Hematopoietic multipotent progenitor cell (in vitro differentiated cells): ENCODE measurements around the gene ATXN7. TPM values are rescaled to one million over a fixed set of nuclear protein-coding genes. Genes with fewer than 3 reads are reported as not detected.

Source experiments
- DNase-seq, 3 donors: peaks; one replicate each; pipeline ENCODE4 v3.0.0-alpha.2; 2011 to 2015; ENCODE audit warnings: low read depth in 2 of 3, low spot score in 2 of 3
- total RNA-seq: library from RNA; depleted of rRNA; stranded (reverse); fragments of >200 nt; gene quantifications from one replicate; pipeline ENCODE4 v1.2.3, GENCODE V29; 2012

ATXN7 gene
- total RNA-seq, 1 donor = 21.5 TPM

DNA sequence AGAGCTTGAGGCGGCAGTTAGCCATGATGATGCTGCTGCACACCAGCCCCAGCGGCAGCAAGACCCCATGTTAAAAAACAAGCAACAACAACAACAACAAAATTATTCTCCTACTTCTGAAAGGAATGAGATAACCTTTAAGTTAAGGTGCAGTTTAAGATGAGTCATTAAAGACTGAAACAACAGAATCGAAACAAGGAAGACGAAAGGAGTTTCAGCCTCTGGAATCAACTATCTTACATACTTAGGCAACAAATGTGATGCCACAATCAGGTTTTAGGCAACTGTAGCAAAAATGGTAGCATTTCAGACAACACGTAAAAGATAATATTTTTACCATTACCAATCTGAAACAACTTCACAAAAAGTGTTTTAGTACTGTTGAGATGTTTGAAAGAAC is 36.3 kb downstream of the ATXN7 start:
- DNase-seq = no peak

DNA sequence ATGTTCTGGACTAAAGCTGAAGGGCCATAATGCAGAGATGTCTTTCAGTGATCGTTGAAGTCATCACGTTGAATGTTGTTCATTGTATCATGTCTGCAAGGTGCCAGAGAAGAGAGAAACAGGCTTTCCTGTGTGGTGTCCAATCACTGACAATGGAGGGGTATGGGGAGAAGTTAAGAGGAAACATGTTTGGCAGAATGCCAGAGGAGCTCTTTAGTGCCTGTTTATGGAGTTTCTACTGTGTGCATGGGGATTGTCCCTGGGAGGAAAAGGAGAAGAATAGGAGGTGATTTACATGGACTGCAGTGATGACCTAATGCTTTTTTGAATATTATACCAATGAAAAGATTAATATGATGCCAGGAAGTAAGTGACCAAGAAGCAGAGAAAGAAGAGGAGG is 36.8 kb downstream of the ATXN7 start:
- DNase-seq = peak in 1 of 3 donors; percentile 27

DNA sequence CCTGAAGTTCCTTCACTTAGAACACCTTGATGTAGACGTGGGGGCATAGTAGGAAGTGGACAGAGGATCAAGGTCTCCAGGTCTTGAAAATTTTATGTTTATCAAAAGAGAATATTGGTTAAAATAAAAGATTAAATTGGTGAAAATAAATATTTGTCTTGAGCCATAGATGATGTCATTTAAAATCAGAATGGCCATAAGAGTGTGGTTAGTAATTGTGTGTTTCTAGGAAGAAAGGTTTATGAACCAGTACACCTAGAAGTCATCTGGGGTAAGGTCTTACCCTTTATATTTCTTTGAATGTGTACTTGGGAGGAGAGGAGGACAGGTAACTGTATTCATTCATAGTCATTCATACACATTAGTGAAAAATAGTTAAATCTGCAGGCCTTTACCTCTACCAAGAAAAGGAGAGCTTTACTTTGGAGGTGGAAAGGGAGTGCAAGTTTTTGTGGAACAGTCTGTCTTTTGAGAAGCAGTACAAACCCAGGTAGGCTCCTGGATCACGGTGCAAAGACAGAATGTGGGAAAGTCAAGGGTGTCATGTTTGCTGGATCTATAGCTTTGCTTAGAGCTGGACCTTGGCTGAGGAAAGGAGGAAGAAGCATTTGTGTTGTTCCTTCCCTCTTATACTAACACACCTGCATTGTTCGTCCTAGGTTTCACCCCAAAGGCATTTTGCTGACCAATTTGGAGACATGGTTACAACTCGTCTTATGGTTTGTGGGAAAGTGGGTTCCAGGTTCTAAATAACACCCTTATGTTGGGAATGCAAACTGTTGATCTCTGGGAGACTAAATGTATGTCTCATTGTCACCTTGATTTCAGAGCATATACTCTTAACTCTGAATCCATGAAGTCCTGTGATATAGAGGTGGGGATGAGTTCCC is 42.3 kb downstream of the ATXN7 start:
- no peak for DNase-seq

DNA sequence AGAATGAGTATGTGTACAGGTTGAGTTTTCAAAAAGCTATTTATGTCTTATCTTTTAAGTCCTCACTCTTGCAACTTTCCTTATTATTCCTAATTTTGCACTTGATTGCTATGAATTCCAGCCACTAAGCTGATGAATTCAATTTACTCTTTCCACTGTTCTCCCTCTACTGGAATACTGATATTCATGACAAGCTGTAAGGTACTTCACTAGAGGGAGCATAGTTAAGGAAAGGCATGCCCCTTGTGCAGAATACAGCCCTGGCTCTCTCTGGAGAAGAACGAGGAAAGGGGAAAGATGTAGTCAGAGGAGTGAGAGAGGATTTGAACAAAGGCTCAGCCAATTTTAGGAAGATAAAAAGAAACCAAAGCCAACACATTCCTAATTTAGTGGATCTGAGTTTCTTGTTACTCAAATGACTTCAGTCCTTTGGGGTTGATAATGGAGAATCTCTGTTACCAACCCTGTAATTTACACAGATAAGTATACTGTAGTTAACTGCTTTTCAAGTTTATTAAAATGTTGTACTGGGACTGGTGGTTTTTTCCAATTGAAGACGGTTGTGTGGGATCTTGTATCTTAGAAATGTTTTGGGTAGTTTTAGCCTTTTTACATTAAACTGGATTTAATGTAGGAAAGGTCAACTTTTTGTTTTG is 44.5 kb downstream of the ATXN7 start:
- no peak for DNase-seq

DNA sequence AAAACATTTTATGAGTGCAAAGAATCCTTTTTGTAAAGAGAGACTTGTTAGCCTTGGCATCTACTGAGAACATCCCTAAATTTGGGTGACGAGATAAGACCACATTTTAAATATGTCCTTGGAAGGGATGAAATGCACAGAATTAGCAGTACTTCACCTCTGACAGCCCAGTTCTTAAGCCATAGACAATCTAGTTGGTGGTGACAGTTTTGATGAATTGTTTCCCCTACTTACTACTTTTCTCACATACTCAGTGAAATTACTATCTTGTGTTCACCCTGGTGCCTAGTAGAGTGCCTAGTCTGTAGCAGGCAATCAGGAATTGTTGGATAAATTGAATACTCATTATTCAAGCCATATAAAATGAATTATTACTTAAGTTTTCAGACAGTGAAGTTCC is 45.1 kb downstream of the ATXN7 start:
- DNase-seq = no peak

DNA sequence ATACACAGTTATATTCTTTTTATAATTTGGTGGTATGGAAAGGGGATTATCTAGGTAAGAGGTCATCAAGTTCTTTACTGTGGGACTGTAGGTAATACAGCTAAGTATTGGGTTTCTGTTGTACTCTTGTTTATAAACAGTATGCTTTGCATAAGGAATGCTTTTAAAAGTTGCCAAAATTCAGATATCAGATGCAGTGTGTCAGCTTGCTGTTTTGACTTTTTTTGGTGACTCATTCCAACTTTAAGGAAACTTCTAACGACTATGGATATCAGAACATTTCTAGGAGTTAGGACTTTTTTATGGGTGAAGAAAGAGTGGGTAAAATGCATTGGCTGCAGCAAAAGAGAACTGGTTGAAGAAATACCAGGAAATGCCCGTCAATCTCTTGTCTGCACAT is 45.8 kb downstream of the ATXN7 start:
- DNase-seq = no peak

DNA sequence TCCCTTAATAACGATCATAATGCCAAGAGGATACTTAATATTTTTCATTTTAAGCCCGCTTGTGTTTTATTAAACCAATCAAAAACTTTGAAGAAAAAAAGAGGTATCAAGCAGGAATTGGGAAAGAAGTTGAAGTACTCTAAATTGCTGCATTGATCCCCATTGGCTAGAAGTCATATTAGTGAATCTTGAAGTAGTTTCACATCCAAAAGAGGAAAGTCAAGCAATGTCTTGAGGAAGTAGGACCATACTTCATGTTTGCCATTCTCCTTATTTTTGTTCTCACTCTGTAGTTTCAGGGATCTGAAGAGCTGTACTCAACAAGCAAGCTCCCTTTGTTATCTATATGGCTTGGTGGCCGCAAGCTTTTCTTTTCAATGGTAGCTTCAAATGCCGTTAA is 46.3 kb downstream of the ATXN7 start:
- DNase-seq = no peak

DNA sequence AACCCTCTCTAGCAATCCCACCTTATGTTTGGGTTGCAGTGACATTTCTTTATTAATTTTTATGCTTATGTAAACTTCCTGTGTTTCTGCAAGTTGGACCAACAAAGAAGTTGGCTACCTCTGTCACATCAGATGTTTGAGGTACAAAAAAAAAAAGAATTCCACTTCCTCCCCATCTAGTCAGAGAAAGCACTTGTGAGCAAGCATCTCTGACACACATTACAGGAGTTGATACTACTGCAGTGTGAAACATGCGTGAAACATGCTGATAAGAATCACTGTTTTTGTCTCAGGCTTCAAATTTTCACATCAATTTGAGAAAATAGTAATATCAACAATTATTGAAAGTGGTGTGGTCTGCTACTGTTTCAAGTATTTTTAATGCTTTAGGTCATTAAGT is 47.2 kb downstream of the ATXN7 start:
- peak in 2 of 3 donors; percentile 21 to 30 for DNase-seq

DNA sequence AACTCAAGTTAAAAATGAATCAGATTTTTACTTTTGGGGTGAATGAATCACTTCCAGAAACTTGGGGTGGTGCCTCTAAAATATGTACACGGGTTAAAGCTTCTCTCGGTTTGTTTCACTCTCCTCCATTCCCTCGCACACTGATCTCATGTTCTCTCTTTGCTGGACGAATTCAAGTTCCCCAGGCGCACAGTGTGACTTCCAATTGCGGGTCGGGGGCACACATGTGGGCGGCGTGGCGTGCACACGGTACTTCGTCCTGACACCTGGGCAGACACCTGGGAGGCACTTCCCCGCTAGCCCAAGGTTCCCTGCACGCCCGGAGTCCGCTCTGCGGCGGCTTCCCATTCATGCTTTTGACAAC is 47.8 kb downstream of the ATXN7 start:
- DNase-seq = peak in 1 of 3 donors; percentile 30

DNA sequence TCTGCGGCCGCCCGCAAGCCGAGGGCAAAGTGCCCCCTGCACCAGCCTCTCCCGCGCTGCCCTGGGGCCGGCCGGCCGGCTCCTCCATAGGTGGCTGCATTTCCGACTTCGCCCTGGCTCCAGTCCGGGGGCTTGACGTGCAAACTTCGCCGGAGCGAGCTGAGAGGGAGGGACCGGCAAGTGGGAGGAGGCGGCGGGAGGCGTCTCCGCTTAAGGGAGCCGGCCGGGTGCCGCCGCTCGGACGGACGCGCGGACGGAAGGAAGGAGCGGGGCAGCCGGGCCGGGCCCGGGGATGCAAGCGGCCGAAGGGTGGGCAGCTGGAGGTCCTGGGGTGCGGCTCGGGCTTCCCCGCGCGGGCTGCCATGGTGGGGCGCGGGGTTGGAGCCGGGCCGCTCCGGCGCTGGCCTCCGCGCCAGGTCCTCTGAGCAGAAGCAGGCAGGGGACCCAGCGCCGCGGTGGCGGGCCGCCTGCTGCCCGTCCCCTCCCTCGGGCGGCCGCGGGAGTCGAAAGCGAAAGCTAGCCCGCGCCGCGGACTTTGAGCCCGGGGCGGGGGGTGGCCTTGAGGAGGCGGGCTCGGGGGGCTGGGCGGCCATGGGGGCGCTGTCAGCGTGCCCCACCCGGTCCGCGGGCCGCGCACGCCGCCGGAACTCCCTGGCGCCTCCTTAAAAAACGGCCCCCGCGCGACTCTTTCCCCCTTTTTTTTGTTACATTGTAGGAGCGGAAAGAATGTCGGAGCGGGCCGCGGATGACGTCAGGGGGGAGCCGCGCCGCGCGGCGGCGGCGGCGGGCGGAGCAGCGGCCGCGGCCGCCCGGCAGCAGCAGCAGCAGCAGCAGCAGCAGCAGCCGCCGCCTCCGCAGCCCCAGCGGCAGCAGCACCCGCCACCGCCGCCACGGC is 48.5 kb downstream of the ATXN7 start, which contains the start of gene SCAANT1:
SCAANT1 (minus strand) TSS at position 511 of the 895 bp plus-strand sequence.
- peak; percentile 73 to 92 (median 86) for DNase-seq

DNA sequence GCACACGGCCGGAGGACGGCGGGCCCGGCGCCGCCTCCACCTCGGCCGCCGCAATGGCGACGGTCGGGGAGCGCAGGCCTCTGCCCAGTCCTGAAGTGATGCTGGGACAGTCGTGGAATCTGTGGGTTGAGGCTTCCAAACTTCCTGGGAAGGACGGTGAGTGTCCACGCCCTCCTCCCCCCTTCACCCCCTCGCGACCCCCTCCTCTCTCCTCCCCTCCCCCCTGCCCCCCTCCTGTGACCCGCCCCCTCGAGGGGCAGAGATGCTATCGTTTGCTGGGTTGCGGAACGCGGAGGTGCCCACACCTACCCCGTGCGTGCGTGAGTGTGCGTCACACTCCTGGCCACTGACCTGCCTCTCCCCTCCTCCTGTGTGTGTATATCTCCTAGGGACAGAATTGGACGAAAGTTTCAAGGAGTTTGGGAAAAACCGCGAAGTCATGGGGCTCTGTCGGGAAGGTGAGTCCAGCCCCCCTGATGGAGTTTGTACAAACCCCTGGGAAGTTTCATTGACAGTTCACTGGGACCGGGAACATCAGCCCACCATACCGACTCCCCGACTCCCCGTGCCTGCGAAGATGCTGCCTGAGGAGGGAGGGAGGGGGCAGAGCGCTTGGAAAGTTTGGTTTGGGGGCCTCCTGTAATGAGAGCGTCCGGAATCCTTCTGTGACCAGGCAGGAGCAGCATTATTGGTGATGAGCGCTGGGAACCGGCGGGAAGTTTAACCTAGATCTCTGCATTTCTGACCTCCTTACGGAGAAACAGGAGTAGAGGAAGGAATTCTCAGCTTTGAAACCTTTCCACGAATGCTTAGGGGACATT is 49.3 kb downstream of the ATXN7 start:
- DNase-seq = peak in 2 of 3 donors; percentile 54 to 60

DNA sequence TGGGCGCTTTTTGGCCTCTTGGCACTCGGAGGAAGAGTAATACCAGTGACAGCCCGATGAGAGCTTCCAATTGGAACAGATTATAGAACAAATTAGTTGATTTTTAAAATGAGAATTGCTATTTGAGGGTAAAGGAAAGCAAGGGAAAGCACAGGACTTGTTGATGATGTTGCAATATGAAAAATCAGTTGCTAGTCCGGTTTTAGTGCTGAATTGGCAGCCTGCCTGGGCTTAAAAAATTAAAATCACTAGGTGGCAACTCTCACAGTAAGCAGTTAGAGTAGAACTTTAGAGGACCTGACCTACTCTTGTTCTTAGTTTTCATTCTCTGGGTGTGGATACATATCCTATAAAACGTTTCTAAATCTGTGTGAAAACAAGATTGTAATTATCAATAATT is 50.6 kb downstream of the ATXN7 start:
- DNase-seq = peak in 1 of 3 donors; percentile 59

DNA sequence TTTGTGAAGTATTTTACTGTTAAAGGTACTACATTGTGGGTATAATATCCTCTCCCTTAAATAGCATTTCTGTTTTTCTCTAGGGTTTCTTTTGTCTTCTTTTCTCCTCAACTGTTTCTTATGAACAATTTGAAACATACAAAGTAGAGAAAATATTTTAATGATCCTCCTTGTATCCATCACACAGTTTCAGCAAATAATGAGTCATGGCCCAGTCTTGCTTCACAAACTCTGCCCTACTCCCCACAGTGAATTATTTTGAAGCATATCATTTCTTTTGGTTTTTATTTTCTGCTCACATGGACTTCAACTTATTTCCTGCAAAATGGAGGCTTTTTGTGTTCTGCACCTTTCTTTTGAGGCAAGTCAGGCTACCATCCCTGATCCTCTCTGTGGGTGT is 54.7 kb downstream of the ATXN7 start:
- no peak for DNase-seq

DNA sequence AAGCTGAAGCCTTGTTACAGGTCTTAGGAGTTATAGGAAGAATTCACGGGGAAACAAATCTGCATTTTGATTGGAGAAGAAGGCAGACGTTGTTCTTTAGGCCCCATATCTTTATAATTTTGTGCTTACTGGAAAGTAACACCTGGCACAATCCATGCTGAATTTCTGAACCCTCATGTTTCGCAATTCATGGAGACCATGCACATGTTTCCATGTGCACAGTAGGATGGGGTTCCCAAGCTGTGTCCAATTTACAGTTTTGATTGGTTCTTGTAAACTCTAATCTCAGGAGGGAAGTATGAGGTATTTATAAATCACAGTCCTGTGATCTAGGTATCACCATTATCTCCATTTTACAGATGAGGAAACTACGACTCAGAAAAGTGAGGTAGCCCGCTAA is 56.3 kb downstream of the ATXN7 start:
- no peak for DNase-seq

DNA sequence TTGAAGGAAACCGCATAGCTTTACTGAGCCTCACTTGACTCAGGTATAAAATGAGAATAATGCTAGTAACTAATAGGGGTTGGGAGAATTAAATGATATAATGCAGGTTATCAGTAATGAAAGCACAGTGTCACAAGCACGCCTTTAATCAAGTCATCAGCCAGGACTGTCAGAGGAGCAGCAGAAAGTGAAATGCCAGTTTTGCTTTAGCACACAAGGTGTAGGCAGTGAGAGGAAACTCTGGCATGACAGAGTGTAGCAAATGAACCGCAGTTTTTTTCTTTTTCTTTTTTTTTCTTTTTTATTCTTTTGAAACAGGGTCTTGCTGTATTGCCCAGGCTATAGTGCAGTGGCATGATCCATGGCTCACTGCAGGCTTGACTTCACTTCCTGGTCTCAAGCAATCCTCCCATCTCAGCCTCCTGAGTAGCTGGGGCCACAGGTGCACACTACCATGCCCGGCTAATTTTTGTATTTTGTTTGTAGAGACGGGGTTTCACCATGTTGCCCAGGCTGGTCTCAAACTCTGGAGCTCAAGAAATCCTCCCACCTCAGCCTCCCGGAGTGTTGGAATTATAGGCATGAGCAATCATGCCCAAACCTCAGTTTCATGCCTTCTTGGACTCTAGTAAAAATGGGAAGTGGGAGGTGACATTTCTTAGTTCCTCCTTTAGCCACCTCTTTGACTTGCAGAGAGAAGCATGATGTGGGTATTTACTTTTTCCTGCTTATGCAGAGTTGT is 58.2 kb downstream of the ATXN7 start:
- DNase-seq = peak in 2 of 3 donors; percentile 31 to 67

DNA sequence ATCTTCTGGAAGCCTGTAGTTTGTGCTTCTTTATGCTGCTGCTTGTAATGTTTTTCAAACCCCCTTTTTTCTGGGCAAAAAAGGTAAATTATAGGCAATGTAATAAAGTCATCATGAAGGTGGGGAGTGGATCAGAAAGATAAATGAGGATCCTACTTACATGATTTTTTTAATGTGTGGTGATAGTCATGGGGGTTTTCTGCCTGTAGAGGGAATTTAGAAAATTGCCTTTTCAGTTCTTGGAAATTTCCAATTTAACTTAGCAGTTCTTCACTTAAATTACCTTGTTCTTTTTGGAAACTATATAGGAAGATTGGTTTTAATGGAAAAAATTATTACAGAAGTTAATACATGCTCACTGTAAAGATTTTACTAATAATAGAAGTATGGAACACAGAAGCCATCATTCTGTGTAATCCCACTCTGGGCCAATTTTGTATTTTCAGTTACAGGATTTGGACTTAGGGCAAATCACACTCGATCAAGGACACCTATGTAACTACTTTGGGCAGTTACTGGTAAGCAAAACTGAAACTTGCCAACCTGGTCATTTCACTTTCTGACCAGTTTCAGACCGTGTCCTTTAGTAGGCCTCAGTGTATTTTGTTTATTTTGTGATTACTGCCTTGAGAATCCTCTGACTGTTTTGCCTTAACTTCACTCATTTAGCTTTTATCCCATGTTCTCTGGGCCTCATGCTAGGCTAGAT is 59.0 kb downstream of the ATXN7 start:
- no peak for DNase-seq

DNA sequence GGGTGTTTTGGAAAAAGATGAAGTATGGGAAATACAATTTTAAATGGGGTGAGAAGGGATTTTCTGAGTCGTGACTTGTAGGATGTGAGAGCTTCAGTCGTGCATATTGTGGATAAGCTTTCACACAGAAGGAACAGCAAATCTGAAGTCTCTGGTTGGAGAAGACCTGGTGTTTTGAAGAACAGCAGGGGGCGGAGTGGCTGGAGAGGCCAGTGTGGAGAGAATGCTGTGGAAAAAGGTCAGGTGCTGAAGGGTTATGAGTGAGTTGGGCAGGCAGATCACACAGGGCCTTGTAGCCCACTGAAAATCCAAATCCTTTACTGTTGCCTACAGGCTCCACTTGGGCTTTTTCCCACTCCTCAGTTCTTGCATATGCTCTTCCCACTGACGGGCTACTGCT is 62.6 kb downstream of the ATXN7 start:
- DNase-seq = no peak

DNA sequence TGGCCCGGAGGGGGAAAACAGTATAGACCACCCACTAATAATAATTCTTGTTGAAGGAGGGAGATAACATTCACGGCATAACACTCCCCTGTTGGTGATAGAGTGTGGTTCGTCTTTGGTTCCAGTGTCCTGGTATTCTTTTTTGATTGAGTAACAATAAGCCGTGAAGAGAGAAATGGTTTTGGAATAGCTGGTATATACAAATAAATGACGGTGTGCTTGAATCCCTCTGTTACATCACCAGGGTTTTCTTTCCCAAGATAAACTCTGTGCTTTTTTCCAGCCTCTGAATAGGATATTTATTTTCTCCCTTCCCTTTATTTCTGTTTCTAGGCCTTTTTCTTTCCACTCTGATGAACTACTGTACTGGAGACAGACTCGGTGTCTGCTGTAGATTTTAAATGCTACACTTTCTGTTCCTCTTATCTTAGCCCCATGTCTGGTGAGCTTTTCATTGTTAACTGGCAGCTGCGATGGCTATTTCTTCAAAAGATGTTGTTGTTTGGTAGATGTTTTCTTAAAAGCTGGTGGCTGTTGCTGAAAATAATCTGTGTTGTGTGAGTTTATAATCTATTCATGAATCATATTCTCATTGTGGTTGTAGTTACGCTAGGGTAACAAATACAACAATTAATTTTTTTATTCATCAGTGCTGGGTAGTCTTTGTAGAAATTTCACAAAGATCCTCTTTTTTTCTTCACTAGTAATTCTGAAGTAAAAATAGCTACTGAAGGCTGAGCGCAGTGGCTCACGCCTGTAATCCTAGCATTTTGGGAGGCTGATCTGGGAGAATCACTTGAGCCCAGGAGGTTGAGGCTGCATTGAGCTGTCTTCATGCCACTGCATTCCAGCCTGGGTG is 64.0 kb downstream of the ATXN7 start:
- no peak for DNase-seq
